HCEC 1CT (cell line): ENCODE measurements around the gene MYL4.
"Not testable (repeated sequence)": the region's sequence is repeated elsewhere in the genome, so short reads cannot be mapped to it uniquely, and the experiment has no call there.

ENCODE experiments used
- DNase-seq: peaks from one replicate; pipeline ENCODE4 v3.0.0-alpha.2; 2017

MYL4 gene

GRCh38 chr17:47222047-47222446 is 12.9 kb downstream of the MYL4 start:
- no peak for DNase-seq

- peak; percentile 56 for DNase-seq
Measured at GRCh38 chr17:47223007-47223406, 13.9 kb downstream of the MYL4 start.

- no peak for DNase-seq
Measured at GRCh38 chr17:47223460-47223859, 14.3 kb downstream of the MYL4 start.

- DNase-seq = not testable (repeated sequence)
Measured at GRCh38 chr17:47224077-47224476, 14.9 kb downstream of the MYL4 start.

GRCh38 chr17:47224966-47225365 is 15.8 kb downstream of the MYL4 start:
- DNase-seq = peak; percentile 27

- DNase-seq = peak; percentile 97
Measured at GRCh38 chr17:47225436-47225858, 16.3 kb downstream of the MYL4 start.

GRCh38 chr17:47225911-47226688 is 17.0 kb downstream of the MYL4 start:
- peak; percentile 14 for DNase-seq

- no peak for DNase-seq
Measured at GRCh38 chr17:47227862-47228261, 18.7 kb downstream of the MYL4 start.

- peak; percentile 94 for DNase-seq
Measured at GRCh38 chr17:47229535-47230443, 20.6 kb downstream of the MYL4 start.

GRCh38 chr17:47230864-47231263 is 21.7 kb downstream of the MYL4 start:
- DNase-seq = no peak

GRCh38 chr17:47231334-47231733 is 22.2 kb downstream of the MYL4 start:
- DNase-seq = no peak

- DNase-seq = no peak
Measured at GRCh38 chr17:47231866-47232265, 22.7 kb downstream of the MYL4 start.

GRCh38 chr17:47232465-47232864 is 23.3 kb downstream of the MYL4 start:
- DNase-seq = no peak

- DNase-seq = no peak
Measured at GRCh38 chr17:47235506-47235905, 26.4 kb downstream of the MYL4 start.

GRCh38 chr17:47235923-47236322 is 26.8 kb downstream of the MYL4 start:
- no peak for DNase-seq

- DNase-seq = no peak
Measured at GRCh38 chr17:47237841-47238240, 28.7 kb downstream of the MYL4 start.

GRCh38 chr17:47238321-47239010 is 29.3 kb downstream of the MYL4 start:
- no peak for DNase-seq

GRCh38 chr17:47239619-47239966 is 30.4 kb downstream of the MYL4 start:
- DNase-seq = no peak

- DNase-seq = peak; percentile 98
Measured at GRCh38 chr17:47239967-47240651, 31.0 kb downstream of the MYL4 start.

GRCh38 chr17:47240806-47241205 is 31.7 kb downstream of the MYL4 start:
- DNase-seq = no peak

GRCh38 chr17:47242648-47243047 is 33.5 kb downstream of the MYL4 start:
- DNase-seq = no peak

GRCh38 chr17:47243737-47244598 is 34.8 kb downstream of the MYL4 start:
- DNase-seq = no peak
